OCI-LY3 (cell line): ENCODE data around the gene ZNF619.
"Not testable (repeated sequence)": the region's sequence is repeated elsewhere in the genome, so short reads cannot be mapped to it uniquely, and the experiment has no call there.

Experiments used
- H2AFZ ChIP-seq: fragments of 200-600, 300-600 bp; shearing (Covaris generic); 2 replicates; pipeline ENCODE4 v1.6.0; 2014; ENCODE audit warnings: antibody characterized with exemption, low read depth, low read length
- H3K27ac ChIP-seq: fragments of 200-600, 300-600 bp; sonication (generic); 2 replicates; pipeline ENCODE4 v1.5.1; 2014; ENCODE audit warnings: mild to moderate bottlenecking, low read length, moderate library complexity, mixed read lengths
- H3K27me3 ChIP-seq: fragments of 200-600, 300-600 bp; sonication (generic); 2 replicates; pipeline ENCODE4 v1.6.1; 2014; ENCODE audit warnings: low read depth, low read length, mixed read lengths
- H3K36me3 ChIP-seq: fragments of 200-600, 300-600 bp; sonication (generic); replicated peaks from 2 replicates; pipeline ENCODE3; 2014; ENCODE audit warnings: low read depth, low read length, mixed read lengths
- H3K4me1 ChIP-seq: fragments of 300-600, 200-600 bp; sonication (generic); 2 replicates; pipeline ENCODE4 v1.6.1; 2014; ENCODE audit warnings: low read length, mixed read lengths
- H3K4me2 ChIP-seq: fragments of 200-600, 300-600 bp; sonication (generic); 2 replicates; pipeline ENCODE4 v1.6.1; 2014; ENCODE audit warnings: low read length, mixed read lengths
- H3K4me3 ChIP-seq: fragments of 300-600, 200-600 bp; sonication (generic); 2 replicates; pipeline ENCODE4 v1.5.1; 2014; ENCODE audit warnings: antibody characterized with exemption, mild to moderate bottlenecking, low read length, moderate library complexity
- H3K79me2 ChIP-seq: fragments of 300-600, 200-600 bp; shearing (Covaris generic); 2 replicates; pipeline ENCODE4 v1.6.1; 2014; ENCODE audit warnings: mild to moderate bottlenecking, low read length, mixed read lengths
- H3K9ac ChIP-seq: fragments of 300-600, 200-600 bp; shearing (Covaris generic); 2 replicates; pipeline ENCODE4 v1.6.0; 2014; ENCODE audit warnings: mild to moderate bottlenecking, low read length, moderate library complexity
- H3K9me3 ChIP-seq: fragments of 200-600, 300-600 bp; shearing (Covaris generic); 2 replicates; pipeline ENCODE4 v1.6.1; 2014; ENCODE audit warnings: low read length, mixed read lengths; ENCODE audit not compliant: insufficient read depth
- H4K20me1 ChIP-seq: fragments of 200-600, 300-600 bp; sonication (generic); 2 replicates; pipeline ENCODE4 v1.6.1; 2016; ENCODE audit warnings: low read length, mixed read lengths; ENCODE audit not compliant: insufficient read depth
- EZH2phosphoT487 ChIP-seq: fragments of 200-600 bp; shearing (Covaris generic); IDR thresholded peaks from 2 replicates; pipeline ENCODE4 v1.6.1; 2018; ENCODE audit warnings: antibody characterized with exemption, mixed run types, low read depth
- TF ChIP-seq, protein P1 (sequence below): fragments of 200-600, 300-600 bp; sonication (generic); IDR thresholded peaks from 2 replicates; pipeline ENCODE4 v1.5.1; 2014; ENCODE audit warnings: antibody characterized with exemption, low read length, low read depth

Gene ZNF619

DNA sequence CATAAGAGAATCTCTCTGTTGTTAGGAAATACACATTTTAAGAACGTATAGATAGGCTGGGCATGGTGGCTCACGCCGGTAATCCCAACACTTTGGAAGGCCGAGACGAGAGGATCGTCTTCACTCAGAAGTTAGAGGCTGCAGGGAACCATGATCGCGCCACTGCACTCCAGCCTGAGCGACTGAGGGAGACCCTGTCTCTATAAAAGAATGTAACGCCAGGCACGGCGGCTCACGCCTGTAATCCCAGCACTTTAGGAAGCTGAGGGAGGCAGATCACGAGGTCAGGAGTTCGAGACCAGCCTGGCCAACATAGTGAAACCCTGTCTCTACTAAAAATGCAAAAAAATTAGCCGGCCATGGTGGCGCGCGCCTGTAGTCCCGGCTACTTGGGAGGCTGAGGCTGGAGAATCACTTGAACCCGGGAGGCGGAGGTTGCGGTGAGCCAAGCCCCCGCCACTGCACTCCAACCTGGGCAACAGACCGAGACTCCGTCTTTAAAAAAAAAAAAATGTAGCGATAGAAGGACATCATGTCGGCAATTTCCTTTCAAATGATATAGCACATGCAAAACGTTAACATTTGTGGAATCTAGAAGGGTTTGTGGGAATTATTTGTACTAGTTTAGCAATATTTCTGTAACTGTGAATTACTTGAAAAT is 20.5 kb upstream of the ZNF619 start:
- Histone ChIP-seq H2AFZ (peak overlapping the region; percentile 91), H4K20me1 (peaks cover 19% of the 10 kb centered on the region), H3K4me1 (peaks cover 27% of the 10 kb centered on the region), H3K79me2 (peaks cover 40% of the 10 kb centered on the region), H3K27ac (peak overlapping the region; percentile 62), H3K27me3 (no peaks in the 10 kb centered on the region), H3K36me3 (peaks cover 34% of the 10 kb centered on the region), H3K9me3 (no peaks in the 10 kb centered on the region), H3K4me3 (peak overlapping the region; percentile 95), H3K4me2 (peak overlapping the region; percentile 65), H3K9ac (peak overlapping the region; percentile 97)
- TF ChIP-seq, protein P1, sequence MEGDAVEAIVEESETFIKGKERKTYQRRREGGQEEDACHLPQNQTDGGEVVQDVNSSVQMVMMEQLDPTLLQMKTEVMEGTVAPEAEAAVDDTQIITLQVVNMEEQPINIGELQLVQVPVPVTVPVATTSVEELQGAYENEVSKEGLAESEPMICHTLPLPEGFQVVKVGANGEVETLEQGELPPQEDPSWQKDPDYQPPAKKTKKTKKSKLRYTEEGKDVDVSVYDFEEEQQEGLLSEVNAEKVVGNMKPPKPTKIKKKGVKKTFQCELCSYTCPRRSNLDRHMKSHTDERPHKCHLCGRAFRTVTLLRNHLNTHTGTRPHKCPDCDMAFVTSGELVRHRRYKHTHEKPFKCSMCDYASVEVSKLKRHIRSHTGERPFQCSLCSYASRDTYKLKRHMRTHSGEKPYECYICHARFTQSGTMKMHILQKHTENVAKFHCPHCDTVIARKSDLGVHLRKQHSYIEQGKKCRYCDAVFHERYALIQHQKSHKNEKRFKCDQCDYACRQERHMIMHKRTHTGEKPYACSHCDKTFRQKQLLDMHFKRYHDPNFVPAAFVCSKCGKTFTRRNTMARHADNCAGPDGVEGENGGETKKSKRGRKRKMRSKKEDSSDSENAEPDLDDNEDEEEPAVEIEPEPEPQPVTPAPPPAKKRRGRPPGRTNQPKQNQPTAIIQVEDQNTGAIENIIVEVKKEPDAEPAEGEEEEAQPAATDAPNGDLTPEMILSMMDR = no peak
- TF ChIP-seq EZH2phosphoT487 = no peak

DNA sequence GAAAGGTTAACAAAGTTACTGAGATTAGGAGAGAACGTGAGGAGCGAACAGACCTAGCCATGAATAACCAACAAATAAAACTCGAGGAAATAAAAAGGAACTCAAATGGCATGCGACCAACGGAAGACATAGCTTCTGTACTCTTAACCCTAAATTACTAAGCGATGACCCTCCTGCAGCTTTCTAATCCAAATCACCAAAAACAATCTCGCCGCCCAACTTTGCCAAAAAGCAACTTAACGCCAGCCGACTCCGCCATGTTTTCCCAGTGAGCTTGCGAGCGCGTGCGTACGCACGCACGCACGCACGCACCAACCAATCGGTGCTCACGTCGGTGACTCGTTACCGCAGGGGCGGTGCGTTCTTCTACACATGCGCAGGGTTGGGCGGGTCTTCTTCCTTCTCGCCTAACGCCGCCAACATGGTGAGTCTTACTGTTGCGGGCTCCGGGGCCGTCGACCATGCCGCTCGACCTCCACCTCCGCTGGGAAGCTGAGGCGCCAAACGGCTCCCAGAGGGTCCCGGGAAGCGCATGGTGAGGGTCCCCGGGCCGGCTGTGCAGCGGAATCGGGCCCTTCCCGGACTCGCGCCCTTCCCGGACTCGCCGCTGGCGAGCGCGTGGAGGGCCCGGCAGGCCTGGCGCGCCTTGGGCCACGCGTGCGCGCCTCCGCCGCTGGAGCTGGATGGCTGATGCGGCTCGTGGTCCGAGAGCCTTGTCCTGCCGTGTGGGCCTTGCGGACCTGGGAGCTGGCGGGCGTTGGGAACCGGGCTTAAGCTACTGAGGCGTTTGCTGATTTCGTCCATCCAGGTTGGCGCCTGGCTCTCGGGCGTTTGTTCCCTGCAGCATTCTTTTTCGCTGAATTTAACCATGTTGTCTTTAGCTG is 19.7 kb upstream of the ZNF619 start, which contains the start of gene RPL14:
Gene RPL14, plus strand, starts transcription at position 400 of the 884 bp plus-strand sequence. Its CDS starts 133 bp downstream, at position 533.
- peaks cover 40% of the 10 kb centered on the region for H3K79me2 ChIP-seq
- no peaks in the 10 kb centered on the region for H3K27me3 ChIP-seq

DNA sequence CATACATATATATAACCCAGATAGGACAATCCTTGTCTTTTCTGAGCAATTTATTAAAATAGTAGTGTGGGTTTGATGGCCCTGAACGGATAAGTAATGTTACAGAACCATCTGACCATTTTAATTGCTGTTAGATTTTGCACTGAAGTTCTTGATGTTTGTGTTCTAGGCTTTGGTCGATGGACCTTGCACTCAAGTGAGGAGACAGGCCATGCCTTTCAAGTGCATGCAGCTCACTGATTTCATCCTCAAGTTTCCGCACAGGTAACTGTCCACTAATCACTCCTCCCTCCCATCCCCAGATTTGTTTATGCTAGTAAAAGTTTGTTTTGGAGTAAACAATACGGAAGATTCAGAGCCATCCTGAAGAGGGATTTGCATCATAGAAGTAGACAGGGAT is 18.4 kb upstream of the ZNF619 start:
- peaks cover 43% of the 10 kb centered on the region for H3K36me3 ChIP-seq
- peak overlapping the region; percentile 90 for H3K4me2 ChIP-seq
- peaks cover 40% of the 10 kb centered on the region for H3K79me2 ChIP-seq
- peak overlapping the region; percentile 95 for H3K4me3 ChIP-seq
- H2AFZ ChIP-seq = no peak overlapping the region
- TF ChIP-seq, protein P1 = no peak
- no peak for TF ChIP-seq EZH2phosphoT487
- H3K9ac ChIP-seq = peak overlapping the region; percentile 97
- H3K27ac ChIP-seq = no peak overlapping the region
- no peaks in the 10 kb centered on the region for H3K9me3 ChIP-seq
- peaks cover 19% of the 10 kb centered on the region for H4K20me1 ChIP-seq
- peaks cover 21% of the 10 kb centered on the region for H3K4me1 ChIP-seq
- H3K27me3 ChIP-seq = no peaks in the 10 kb centered on the region

More for the DNA sequence above, 19.7 kb upstream of the ZNF619 start, which contains the start of gene RPL14:
- no peak for TF ChIP-seq EZH2phosphoT487
- TF ChIP-seq, protein P1 = no peak
- Histone ChIP-seq H3K9ac (peak within 1 kb of the TSS; percentile 97), H3K4me1 (peaks cover 24% of the 10 kb centered on the region), H3K4me3 (peak within 1 kb of the TSS; percentile 95), H3K27ac (peak within 1 kb of the TSS; percentile 62), H4K20me1 (peaks cover 19% of the 10 kb centered on the region), H2AFZ (peak within 1 kb of the TSS; percentile 91), H3K9me3 (no peaks in the 10 kb centered on the region), H3K4me2 (peak within 1 kb of the TSS; percentile 90), H3K36me3 (peaks cover 38% of the 10 kb centered on the region)

DNA sequence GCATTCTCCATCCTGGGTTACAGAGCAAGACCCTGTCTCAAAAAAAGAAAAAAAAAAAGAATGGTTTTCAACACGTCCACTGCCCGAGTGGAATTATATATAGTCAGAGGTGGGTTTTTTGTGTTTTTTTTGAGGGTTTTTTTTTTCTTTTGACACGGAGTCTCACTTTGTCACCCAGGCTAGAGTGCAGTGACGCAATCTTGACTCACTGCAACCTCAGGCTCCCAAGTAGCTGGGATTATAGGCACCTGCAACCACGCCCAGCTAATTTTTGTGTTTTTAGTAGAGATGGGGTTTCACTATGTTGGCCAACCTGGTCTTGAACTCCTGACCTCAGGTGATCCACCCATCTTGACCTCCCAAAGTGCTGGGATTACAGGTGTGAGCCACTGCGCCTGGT is 16.4 kb upstream of the ZNF619 start:
- H3K4me2 ChIP-seq = not testable (repeated sequence)

More for the DNA sequence above, 16.4 kb upstream of the ZNF619 start:
- not testable (repeated sequence) for H3K4me3 ChIP-seq, H3K9ac ChIP-seq, H3K27ac ChIP-seq, H2AFZ ChIP-seq, H3K27me3 ChIP-seq, H3K9me3 ChIP-seq
- H4K20me1 ChIP-seq = peaks cover 19% of the 10 kb centered on the region
- H3K36me3 ChIP-seq = peaks cover 63% of the 10 kb centered on the region
- peaks cover 15% of the 10 kb centered on the region for H3K4me1 ChIP-seq
- peaks cover 40% of the 10 kb centered on the region for H3K79me2 ChIP-seq
